ENCODE measurements around the gene FIBCD1. TPM values are rescaled to one million over a fixed set of nuclear protein-coding genes. Genes with fewer than 3 reads are reported as not detected.

FIBCD1 gene
- total RNA-seq, 1 donor from 2014 or later, result not detected

- no peaks in the 10 kb centered on the region for H3K9me3 Mint-ChIP-seq
- H3K4me3 Mint-ChIP-seq (ENCODE audit: low read depth), result no peak overlapping the region
- H3K36me3 Mint-ChIP-seq (ENCODE audit: low read depth), result peaks cover 5% of the 10 kb centered on the region
- H3K27me3 Mint-ChIP-seq (ENCODE audit: low read depth), result no peaks in the 10 kb centered on the region
- H3K27ac Mint-ChIP-seq, result no peak overlapping the region
- intact Hi-C loops (cut with micrococcal nuclease), result no loop called here
- H3K4me1 Mint-ChIP-seq (ENCODE audit: low read depth), result no peaks in the 10 kb centered on the region
- DNase-seq (ENCODE audit: low spot score), result no peak
Observed at GRCh38 chr9:130854092-130854491, 85.0 kb downstream of the FIBCD1 start.

GRCh38 chr9:130852801-130853200 is 86.2 kb downstream of the FIBCD1 start:
- Mint-ChIP-seq H3K27me3 (ENCODE audit: low read depth) (no peaks in the 10 kb centered on the region), H3K36me3 (ENCODE audit: low read depth) (peaks cover 5% of the 10 kb centered on the region), H3K4me1 (ENCODE audit: low read depth) (no peaks in the 10 kb centered on the region), H3K9me3 (no peaks in the 10 kb centered on the region), H3K4me3 (ENCODE audit: low read depth) (no peak overlapping the region), H3K27ac (no peak overlapping the region)
- intact Hi-C loops (cut with micrococcal nuclease), result no loop called here
- no peak for DNase-seq (ENCODE audit: low spot score)

Other genes with a start within 250 kb of the FIBCD1 start
- gene EXOSC2, start 245.5 kb downstream of the FIBCD1 start, total RNA-seq, result 93.0 and 94.9 TPM in 2 replicates
- 35.5 and 36.5 TPM in 2 replicates for gene ABL1, start 104.0 kb downstream of the FIBCD1 start, total RNA-seq
- not detected in 2 replicates for gene QRFP, start 42.4 kb downstream of the FIBCD1 start, total RNA-seq
- gene LAMC3, start 69.9 kb upstream of the FIBCD1 start, total RNA-seq, result not detected in 2 replicates
- gene AIF1L, start 157.3 kb upstream of the FIBCD1 start, total RNA-seq, result 0.27 and 0.55 TPM in 2 replicates
- 67.4 and 78.1 TPM in 2 replicates for gene NUP214, start 186.3 kb upstream of the FIBCD1 start, total RNA-seq

Data from activated T-helper 2 cell treated with anti-CD3 and anti-CD28 coated beads, Interferon-gamma antibody, Interleukin-2, Interleukin-4, amounts not matched to agents 10 μg/mL and 5 μg/mL and 100 μg/mL, durations not matched to agents 14 hours and 24 hours and 36 hours (primary cell).